GM18505 (cell line): ENCODE data around the gene PDGFA.

Source experiments
- ATAC-seq: cut with Tn5 transposase; IDR thresholded peaks from one replicate; pipeline ENCODE4 v1.9.1; 2021; ENCODE audit not compliant: unreplicated experiment
- POLR2A ChIP-seq: IDR thresholded peaks from 4 replicates; pipeline ENCODE4 v1.6.1; 2011; ENCODE audit warnings: borderline replicate concordance; ENCODE audit not compliant: insufficient read depth, insufficient read length; ENCODE audit errors: extremely low read depth

The PDGFA gene

DNA sequence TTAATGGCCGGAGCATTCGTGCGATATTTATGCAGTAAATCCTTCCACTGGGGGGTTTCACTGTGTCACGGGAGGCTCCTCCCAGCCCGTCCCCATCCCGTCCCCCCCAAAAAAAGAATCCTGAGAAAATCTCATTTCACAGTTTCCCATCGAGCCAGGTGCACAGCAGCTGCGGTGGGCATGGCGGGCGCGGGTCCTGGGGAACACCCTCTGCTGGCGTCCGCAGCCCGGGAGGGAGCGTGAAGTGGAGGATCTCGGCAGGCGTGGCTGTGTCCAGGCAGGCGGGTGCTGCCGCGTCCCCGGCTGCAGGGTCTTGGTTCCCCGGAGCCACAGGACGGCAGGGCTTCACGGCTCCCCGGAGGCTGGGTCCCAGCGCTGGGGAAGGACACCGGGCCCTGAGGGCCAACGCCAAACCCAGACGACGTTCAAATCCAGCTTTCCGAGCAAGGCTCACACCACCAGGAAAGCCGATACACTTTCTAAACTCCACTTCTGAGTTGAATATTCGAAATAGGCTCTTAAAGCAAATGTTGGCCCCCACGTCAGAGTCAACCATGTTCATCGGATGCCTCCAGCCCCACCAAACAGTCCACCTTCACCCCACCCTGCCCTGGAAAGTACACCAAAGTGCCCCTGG, 55.7 kb downstream of the PDGFA start:
- no peak for TF ChIP-seq POLR2A
- ATAC-seq: no peak

DNA sequence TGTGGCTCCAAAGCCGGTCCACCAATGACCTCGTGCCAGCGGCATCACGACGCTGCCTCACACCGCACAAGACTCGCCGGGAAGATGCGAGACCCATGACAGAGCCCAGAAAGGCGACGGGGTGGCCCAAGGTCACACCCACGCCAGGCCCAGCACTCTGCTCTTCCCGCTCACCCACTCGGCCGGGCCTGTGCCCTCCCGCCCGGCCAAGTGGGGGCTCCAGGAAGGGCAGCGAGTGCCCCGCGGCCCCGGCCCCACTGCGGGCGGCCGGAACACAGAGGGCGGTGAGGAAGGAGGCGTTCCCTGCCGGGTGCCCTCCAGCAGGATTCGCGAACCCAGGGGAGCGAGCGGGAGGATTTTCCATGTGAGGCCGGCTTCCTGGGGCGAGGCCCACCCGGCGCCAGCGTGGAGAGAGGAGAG, 56.3 kb downstream of the PDGFA start:
- TF ChIP-seq POLR2A: no peak
- ATAC-seq: no peak

DNA sequence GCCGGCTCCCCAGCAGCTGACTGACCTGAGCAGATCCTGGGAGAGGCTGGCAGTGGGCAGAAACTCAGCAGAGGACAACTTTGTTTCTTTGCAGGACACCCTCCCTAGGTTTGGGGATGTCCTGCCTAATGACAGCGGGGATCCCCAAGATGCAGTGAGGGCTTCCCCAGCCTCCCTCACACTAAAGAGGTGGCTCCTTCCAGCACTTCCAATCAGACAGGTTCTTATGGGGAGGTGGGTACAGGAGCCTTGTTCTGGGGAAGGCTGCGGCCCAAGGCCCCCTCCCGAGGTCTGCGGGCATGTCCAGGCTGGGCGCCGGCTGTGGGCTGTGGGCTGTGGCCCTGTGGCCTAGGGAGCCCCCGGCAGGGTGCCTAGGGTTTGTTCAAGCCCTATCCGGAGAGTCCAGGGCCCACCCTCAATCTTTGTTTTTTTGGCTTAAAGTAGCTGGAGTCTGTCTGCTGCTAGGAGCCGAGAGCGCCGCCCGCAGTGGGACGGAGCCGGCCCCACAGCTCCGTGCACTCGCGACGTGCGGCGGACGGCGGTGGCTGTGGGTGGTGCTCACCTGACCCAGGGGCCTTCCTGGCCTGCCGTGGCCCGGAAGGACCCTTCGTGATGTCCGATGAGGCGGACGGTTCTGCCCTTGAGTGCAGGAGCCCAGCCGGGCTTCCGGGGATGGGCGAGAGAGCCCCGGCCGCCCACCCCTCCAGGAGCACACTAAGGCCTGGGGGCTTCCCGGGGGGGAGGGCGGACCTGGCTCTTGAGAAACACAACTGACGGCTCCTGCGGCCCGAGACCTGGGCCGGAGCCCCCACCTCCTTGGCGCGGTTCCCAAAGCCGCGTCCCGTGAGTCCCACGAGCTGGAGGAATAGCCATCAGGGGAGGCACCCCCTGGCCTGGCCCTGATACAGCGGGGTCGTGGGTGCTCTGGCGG, 57.2 kb downstream of the PDGFA start:
- TF ChIP-seq POLR2A: no peak
- ATAC-seq: no peak

DNA sequence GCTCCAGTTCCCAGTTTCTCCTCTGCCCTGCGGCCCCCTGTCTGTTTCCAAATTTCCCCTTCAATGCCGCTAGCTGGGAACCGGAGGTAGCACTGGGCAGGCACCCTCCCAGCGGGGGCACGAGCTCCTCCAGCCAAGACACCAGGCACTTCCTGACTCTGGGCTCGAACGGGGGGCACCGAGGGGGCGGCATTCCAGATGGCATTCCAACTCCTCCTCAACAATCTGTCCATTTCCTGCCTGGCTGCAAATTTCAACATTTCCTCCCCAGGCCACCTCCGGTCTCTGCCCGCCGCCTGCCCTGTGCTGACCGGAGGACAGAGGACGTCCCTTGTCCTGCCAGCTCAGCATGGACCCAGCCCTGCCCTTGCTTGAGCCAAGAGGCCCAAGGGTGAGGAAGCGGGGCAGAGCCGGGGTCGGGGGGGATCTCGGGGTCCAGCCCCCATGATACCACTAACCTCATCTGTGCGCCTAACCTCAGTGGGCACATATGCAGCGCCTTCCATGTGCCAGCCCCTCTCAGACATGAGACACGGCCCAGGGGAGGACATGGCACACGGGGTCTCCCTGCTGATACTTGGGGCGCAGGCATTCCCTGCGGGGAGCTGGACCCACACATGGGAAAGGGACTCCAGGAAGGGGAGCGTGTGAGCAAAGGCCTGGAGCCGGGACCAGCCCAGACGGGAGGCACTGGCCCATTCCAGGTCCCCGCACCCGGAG, 58.0 kb downstream of the PDGFA start:
- no peak for TF ChIP-seq POLR2A
- ATAC-seq: no peak

DNA sequence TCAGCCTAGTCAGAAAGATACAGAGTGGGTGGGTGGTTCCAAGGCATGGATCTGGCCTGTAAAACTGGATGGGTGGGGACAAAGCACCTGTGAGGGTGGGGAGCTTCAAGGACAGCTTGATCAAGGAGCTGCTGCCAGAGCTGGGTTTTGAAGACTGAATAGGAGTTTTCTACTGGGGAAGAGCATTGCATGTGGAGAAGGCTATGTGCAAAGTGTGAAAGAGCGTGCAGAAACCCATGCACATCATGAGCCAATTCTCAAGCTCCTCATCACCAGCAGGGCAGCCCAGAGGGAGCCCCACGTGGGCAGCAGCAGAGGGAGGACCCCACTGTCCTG, 58.6 kb downstream of the PDGFA start:
- TF ChIP-seq POLR2A: no peak
- ATAC-seq: no peak

DNA sequence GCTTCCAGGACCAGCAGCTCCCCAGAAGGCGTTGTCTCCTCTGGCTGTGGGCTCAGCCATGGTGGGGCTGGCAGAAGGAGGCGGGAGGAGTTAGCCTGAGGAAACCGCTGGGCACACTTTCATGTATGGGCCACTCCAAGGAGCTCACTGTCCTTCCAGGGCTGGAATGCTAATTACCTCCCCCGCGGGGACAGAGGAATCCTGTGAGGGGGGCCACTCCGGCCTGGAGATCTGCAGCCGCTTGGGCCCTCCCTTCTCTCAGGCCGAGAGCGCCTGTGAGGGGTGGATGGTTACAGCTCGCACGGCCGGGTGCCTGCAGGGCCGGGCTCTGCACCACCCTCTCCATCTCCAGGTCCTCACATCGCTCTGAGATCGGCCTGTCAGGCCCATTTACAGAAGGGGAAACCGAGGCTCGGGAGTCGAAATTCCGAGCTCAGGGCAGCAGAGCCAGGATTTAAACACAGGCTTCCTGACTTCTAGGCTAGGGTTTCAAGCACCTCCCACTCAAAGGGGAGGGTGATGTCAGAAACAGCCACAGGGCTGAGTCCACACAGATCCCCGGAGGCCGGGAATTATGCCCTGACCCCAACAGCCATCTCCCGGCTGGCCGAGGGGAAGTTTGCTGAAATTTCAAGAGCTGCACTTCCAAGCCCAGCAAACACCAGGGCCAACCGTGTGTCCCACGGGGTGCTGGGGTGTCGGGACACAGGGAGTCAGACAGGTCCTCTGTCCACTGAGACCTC, 59.1 kb downstream of the PDGFA start:
- no peak for TF ChIP-seq POLR2A
- ATAC-seq: no peak

DNA sequence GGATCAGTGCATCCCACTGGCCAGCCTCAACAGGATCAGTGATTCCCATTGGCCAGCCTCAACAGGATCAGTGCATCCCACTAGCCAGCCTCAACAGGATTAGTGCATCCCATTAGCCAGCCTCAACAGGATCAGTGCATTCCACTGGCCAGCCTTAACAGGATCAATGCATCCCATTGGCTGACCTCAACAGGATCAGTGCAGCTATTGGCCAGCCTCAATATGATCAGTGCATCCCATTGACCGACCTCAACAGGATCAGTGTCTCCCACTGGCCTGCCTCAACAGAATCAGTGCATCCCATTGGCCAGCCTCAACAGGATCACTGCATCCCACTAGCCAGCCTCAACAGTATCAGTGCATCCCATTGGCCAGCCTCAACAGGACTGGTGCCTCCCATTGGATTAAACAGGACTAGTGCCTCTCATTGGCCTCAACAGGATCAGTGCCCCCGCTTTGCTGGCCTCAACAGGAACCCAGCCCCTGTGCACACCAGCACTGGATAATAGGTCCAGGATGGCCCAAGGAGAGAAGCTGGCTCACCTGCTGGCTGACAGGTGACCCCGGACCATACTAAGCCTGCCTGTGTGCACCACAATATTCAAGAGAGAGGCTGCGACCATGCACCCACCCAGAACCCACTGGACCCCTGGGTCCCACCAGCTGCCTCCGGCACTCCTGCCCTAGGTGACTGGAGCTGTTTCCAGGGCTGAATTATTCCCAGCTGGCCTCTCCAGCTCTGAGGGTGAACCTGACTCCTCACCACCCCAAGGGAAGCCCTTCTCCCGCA, 59.9 kb downstream of the PDGFA start:
- TF ChIP-seq POLR2A: no peak
- no peak for ATAC-seq

DNA sequence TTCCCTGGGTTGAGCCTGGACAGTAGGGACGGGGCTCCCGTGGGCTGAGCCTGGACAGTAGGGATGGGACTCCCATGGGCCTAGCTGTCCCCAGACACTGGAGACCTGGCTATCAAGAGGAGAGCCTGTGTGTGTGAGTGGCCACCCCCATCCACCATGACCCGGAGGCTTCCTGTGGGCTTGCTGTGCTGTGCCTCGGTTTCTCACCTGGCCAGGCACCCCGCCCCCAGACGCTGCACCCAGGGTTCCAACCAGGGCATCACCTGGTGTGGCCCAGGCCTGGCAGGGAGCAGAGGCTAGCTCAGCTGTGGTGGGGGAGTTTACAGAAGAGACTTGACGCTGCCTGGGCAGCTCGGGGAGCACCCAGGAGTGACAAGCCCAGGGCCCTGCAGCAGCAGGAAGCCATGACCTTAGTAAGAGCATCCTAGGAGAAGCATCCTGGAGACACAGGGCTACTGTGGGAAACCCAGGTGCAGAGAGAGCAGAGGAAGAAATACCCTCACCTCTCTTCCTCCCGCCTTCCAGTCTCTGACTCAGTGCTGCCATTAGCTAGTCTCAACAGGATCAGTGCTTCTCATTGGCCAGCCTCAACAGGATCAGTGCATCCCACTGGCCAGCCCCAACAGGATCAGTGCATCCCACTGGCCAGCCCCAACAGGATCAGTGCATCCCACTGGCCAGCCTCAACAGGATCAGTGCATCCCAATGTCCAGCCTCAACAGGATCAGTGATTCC, 61.0 kb downstream of the PDGFA start:
- no peak for TF ChIP-seq POLR2A
- no peak for ATAC-seq

DNA sequence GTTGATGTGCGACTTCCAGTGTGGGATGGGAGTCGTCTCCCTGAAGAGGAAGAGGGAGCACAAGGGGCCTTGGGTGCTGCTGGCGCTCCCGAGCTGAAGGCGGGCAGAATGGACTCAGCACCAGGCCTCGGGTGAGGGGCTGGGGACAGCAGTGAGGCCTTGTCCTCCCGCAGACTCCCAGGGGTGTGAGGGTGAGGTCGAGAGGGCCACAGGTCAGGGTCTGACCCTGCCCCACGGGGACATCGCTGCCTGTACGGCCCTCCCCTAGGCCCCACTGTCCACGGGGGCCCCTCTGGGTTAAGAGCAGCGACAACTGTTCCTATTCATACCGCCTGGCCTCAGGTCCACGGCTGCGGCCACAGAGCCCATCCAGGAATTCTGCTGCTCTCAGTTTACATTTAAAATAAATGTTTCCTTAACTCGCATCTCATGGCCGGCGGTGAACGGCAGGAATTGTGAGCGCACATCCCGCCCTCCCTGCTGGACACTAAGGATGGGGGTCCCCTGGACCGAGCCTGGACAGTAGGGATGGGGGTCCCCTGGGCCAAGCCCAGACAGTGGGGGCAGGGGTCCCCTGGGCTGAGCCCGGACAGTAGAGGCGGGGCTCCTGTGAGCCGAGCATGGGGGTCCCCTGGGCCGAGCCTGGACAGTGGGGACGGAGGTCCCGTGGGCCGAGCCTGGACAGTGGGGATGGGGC, 61.7 kb downstream of the PDGFA start:
- ATAC-seq: no peak
- TF ChIP-seq POLR2A: no peak

DNA sequence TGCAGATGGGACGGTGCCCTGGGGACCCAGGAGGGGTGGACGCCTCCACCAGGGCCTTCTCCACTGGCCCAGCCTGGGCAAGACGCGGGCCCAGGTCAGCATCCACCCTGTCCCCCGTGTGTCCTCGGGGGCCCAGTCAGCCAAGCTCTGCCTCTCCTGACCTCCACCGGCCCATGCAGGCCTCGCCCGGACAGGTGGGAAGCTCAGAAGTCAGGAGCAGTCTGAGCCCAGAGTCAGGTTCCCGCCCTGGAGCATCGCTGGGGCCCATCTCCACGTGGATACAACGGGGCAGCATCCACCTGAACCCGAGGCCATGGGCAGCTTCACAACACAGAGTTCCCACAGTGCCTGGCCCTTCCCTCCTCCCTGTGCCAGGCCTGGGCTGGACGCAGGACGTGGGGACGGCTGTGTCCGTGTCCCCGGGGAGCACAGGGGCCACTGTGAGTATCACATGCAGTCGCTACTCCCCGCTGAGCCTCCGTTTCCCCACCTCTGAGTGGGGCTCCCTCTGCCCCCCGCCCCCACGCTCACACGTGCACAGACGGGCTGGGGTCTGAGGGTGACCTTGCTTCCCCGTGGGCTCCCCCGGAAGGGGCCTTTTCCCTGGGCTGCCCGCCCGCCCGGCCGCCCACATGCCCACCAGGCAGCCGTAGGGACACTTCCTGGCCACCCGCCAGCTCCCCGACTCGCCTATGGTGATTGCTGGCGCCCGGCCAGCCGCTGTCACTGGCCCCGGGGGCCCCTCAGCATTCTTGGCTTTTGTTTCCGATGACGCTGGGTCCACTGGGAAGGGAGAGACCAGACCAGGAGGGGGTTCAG, 64.3 kb downstream of the PDGFA start:
- no peak for ATAC-seq
- no peak for TF ChIP-seq POLR2A
